NCI-H226 (cell line): ENCODE results near the gene CCM2.

Source experiments
- DNase-seq: peaks from one replicate; pipeline ENCODE4 v3.0.0-alpha.2; 2015

CCM2 gene

GRCh38 chr7:45084901-45085618 is 85.1 kb downstream of the CCM2 start:
- no peak for DNase-seq

- DNase-seq, result no peak
These were observed 85.7 kb downstream of the CCM2 start for GRCh38 chr7:45085619-45086200.

GRCh38 chr7:45086331-45087065 is 86.5 kb downstream of the CCM2 start:
- no peak for DNase-seq

GRCh38 chr7:45087301-45088145 is 87.5 kb downstream of the CCM2 start:
- no peak for DNase-seq

GRCh38 chr7:45088146-45088701 is 88.2 kb downstream of the CCM2 start:
- no peak for DNase-seq

GRCh38 chr7:45088821-45089340 is 88.9 kb downstream of the CCM2 start, which contains the start of gene NACAD:
Gene NACAD (minus strand): TSS chr7:45088969. CDS start chr7:45088894, 75 bp downstream.
- no peak for DNase-seq

- peak; percentile 87 for DNase-seq
These were observed 89.4 kb downstream of the CCM2 start for GRCh38 chr7:45089341-45089891.

- DNase-seq, result peak; percentile 90
These were observed 92.3 kb downstream of the CCM2 start for GRCh38 chr7:45092100-45092930.

GRCh38 chr7:45092931-45093235 is 92.9 kb downstream of the CCM2 start:
- no peak for DNase-seq

- DNase-seq, result no peak
These were observed 99.2 kb downstream of the CCM2 start for GRCh38 chr7:45098983-45099839.

- DNase-seq, result no peak
These were observed 100.1 kb downstream of the CCM2 start for GRCh38 chr7:45099891-45100760.

- no peak for DNase-seq
These were observed 100.9 kb downstream of the CCM2 start for GRCh38 chr7:45100761-45101480.

GRCh38 chr7:45101748-45102147 is 101.7 kb downstream of the CCM2 start:
- DNase-seq, result no peak

GRCh38 chr7:45102785-45103712 is 103.0 kb downstream of the CCM2 start:
- no peak for DNase-seq

GRCh38 chr7:45103958-45104843 is 104.2 kb downstream of the CCM2 start:
- no peak for DNase-seq

GRCh38 chr7:45104844-45105587 is 105.0 kb downstream of the CCM2 start:
- DNase-seq, result no peak
